ENCODE results near the gene TMEM126B.
A peak's percentile ranks its signal among the peaks of the same experiment; 100 is the strongest.
"Not testable (repeated sequence)": the region's sequence is repeated elsewhere in the genome, so short reads cannot be mapped to it uniquely, and the experiment has no call there.

Gene TMEM126B

GRCh38 chr11:85627998-85628770, at the start of gene TMEM126B:
TSS of gene TMEM126B (plus strand) at chr11:85628593. CDS start at chr11:85628608, 15 bp downstream.
- peak; percentile 94 to 97 for DNase-seq

GRCh38 chr11:85582111-85582510, 46.3 kb upstream of the TMEM126B start:
- DNase-seq: no peak

- no peak for DNase-seq
Observed at GRCh38 chr11:85589373-85589772, 39.0 kb upstream of the TMEM126B start.

- DNase-seq: peak; percentile 6 to 49
Observed at GRCh38 chr11:85590848-85591483, 37.4 kb upstream of the TMEM126B start.

GRCh38 chr11:85595285-85595884, 33.0 kb upstream of the TMEM126B start:
- DNase-seq: peak; percentile 35 to 44

- no peak for DNase-seq
Observed at GRCh38 chr11:85596886-85597285, 31.5 kb upstream of the TMEM126B start.

GRCh38 chr11:85599083-85599482, 29.3 kb upstream of the TMEM126B start:
- DNase-seq: no peak

GRCh38 chr11:85602526-85603213, 25.7 kb upstream of the TMEM126B start:
- no peak for DNase-seq

- no peak for DNase-seq
Observed at GRCh38 chr11:85603220-85603619, 25.2 kb upstream of the TMEM126B start.

- DNase-seq: not testable (repeated sequence)
Observed at GRCh38 chr11:85606237-85606636, 22.2 kb upstream of the TMEM126B start.

GRCh38 chr11:85608621-85609020, 19.8 kb upstream of the TMEM126B start:
- DNase-seq: not testable (repeated sequence)

GRCh38 chr11:85609286-85609685, 19.1 kb upstream of the TMEM126B start:
- not testable (repeated sequence) for DNase-seq

- not testable (repeated sequence) for DNase-seq
Observed at GRCh38 chr11:85611643-85612042, 16.8 kb upstream of the TMEM126B start.

- no peak for DNase-seq
Observed at GRCh38 chr11:85619499-85619898, 8.9 kb upstream of the TMEM126B start.

- no peak for DNase-seq
Observed at GRCh38 chr11:85620256-85620655, 8.1 kb upstream of the TMEM126B start.

- DNase-seq: peak; percentile 13 to 35
Observed at GRCh38 chr11:85626496-85626895, 1.9 kb upstream of the TMEM126B start.

GRCh38 chr11:85627332-85627997, 928 bp upstream of the TMEM126B start, which contains the start of gene DLG2:
TSS of gene DLG2 (minus strand) at chr11:85627344.
- peak in 1 of 2 experiments; percentile 40 for DNase-seq

GRCh38 chr11:85628771-85629341, 463 bp downstream of the TMEM126B start:
- DNase-seq: no peak

GRCh38 chr11:85634747-85635146, 6.4 kb downstream of the TMEM126B start:
- no peak for DNase-seq

GRCh38 chr11:85643191-85643614, 14.8 kb downstream of the TMEM126B start:
- no peak for DNase-seq

- DNase-seq: no peak
Observed at GRCh38 chr11:85647078-85647477, 18.7 kb downstream of the TMEM126B start.

All from SHP77 (cell line).